WTC11 (cell line): ENCODE results near the gene ZFHX3. TPM values are rescaled to one million over a fixed set of nuclear protein-coding genes. Genes with fewer than 3 reads are reported as not detected.

Experiments
- ATAC-seq: fragments of 200-7000 bp; cut with Tn5 transposase; 2 replicates; pipeline ENCODE4 v1.10.0; 2021; ENCODE audit warnings: mild to moderate bottlenecking, moderate library complexity
- CTCF ChIA-PET: fragments of 300-600 bp; sonication (Branson Sonifier 250); formaldehyde crosslinking; loops from one replicate; lab custom pipeline; 2021; ENCODE audit warnings: antibody characterized with exemption; lab: Charles Lee
- POLR2A ChIA-PET: fragments of 350-600 bp; sonication (Branson Sonifier 250); formaldehyde crosslinking; loops from one replicate; lab custom pipeline; 2021; ENCODE audit warnings: antibody characterized with exemption; lab: Charles Lee
- DNase-seq: peaks from one replicate; pipeline ENCODE4 v3.0.0; 2021; ENCODE audit warnings: low spot score
- H3K27ac Mint-ChIP-seq: 2 replicates; pipeline ENCODE4 v1.8.0; 2021; ENCODE audit warnings: mixed read lengths
- H3K27me3 Mint-ChIP-seq: 2 replicates; pipeline ENCODE4 v1.8.0; 2021; ENCODE audit warnings: low read depth, mild to moderate bottlenecking, moderate library complexity, mixed read lengths
- H3K36me3 Mint-ChIP-seq: 2 replicates; pipeline ENCODE4 v1.8.0; 2021; ENCODE audit warnings: mixed read lengths
- H3K4me1 Mint-ChIP-seq: 2 replicates; pipeline ENCODE4 v1.8.0; 2022; ENCODE audit warnings: mixed read lengths
- H3K4me3 Mint-ChIP-seq: 2 replicates; pipeline ENCODE4 v1.8.0; 2021; ENCODE audit warnings: mild to moderate bottlenecking, moderate library complexity, mixed read lengths
- H3K9me3 Mint-ChIP-seq: 2 replicates; pipeline ENCODE4 v1.8.0; 2021; ENCODE audit warnings: mixed read lengths
- ARID4B ChIP-seq: sonication (generic); formaldehyde crosslinking; IDR thresholded peaks from 2 replicates; pipeline ENCODE4 v1.8.0; 2023; ENCODE audit warnings: missing genetic modification reagents, mild to moderate bottlenecking, borderline replicate concordance
- ATF1 ChIP-seq: sonication (generic); formaldehyde crosslinking; IDR thresholded peaks from 2 replicates; pipeline ENCODE4 v1.8.1; 2023; ENCODE audit warnings: mild to moderate bottlenecking, moderate library complexity, missing genetic modification reagents
- ATF3 ChIP-seq: sonication (generic); formaldehyde crosslinking; conservative IDR thresholded peaks from 2 replicates; pipeline ENCODE4 v1.8.1; 2022; ENCODE audit warnings: mild to moderate bottlenecking, missing genetic modification reagents
- CTCF ChIP-seq: fragments of 200-600 bp; IDR thresholded peaks from 2 replicates; pipeline ENCODE4 v1.8.0; 2022; ENCODE audit warnings: antibody characterized with exemption
- GABPB1 ChIP-seq: sonication (generic); formaldehyde crosslinking; IDR thresholded peaks from 2 replicates; pipeline ENCODE4 v1.8.1; 2023; ENCODE audit warnings: mild to moderate bottlenecking, missing genetic modification reagents
- HMGA2 ChIP-seq: fragments of 250-450 bp; sonication (Bioruptor Pico); IDR thresholded peaks from 2 replicates; pipeline ENCODE4 v1.4.0; 2021; ENCODE audit warnings: mild to moderate bottlenecking, moderate library complexity
- IRF2 ChIP-seq: sonication (generic); formaldehyde crosslinking; IDR thresholded peaks from 2 replicates; pipeline ENCODE4 v1.8.0; 2022; ENCODE audit warnings: low read depth, missing genetic modification reagents, borderline replicate concordance
- JAZF1 ChIP-seq: fragments of 250-450 bp; sonication (Bioruptor Pico); IDR thresholded peaks from 2 replicates; pipeline ENCODE4 v1.9.0; 2021; ENCODE audit warnings: moderate library complexity, mild to moderate bottlenecking, inconsistent platforms
- MLX ChIP-seq: sonication (generic); formaldehyde crosslinking; IDR thresholded peaks from 2 replicates; pipeline ENCODE4 v1.8.1; 2023; ENCODE audit warnings: mild to moderate bottlenecking, missing genetic modification reagents, moderate library complexity
- MXD4 ChIP-seq: fragments of 250-450 bp; sonication (Bioruptor Pico); IDR thresholded peaks from 2 replicates; pipeline ENCODE4 v1.8.0; 2021; ENCODE audit warnings: mild to moderate bottlenecking, moderate library complexity, borderline replicate concordance
- MYBL2 ChIP-seq: sonication (generic); formaldehyde crosslinking; IDR thresholded peaks from 2 replicates; pipeline ENCODE4 v1.8.1; 2023; ENCODE audit warnings: mild to moderate bottlenecking, moderate library complexity, missing genetic modification reagents
- NFE2L1 ChIP-seq: sonication (generic); formaldehyde crosslinking; IDR thresholded peaks from 2 replicates; pipeline ENCODE4 v1.8.1; 2023; ENCODE audit warnings: missing genetic modification reagents
- PRRX2 ChIP-seq: fragments of 250-450 bp; sonication (Bioruptor Pico); IDR thresholded peaks from 2 replicates; pipeline ENCODE4 v1.8.0; 2021; ENCODE audit warnings: mild to moderate bottlenecking
- SMAD3 ChIP-seq: sonication (generic); formaldehyde crosslinking; IDR thresholded peaks from 2 replicates; pipeline ENCODE4 v1.8.0; 2022; ENCODE audit warnings: missing genetic modification reagents, mild to moderate bottlenecking, borderline replicate concordance
- SMAD4 ChIP-seq: sonication (generic); formaldehyde crosslinking; IDR thresholded peaks from 2 replicates; pipeline ENCODE4 v1.8.0; 2022; ENCODE audit warnings: mild to moderate bottlenecking, missing genetic modification reagents
- TEAD1 ChIP-seq: sonication (generic); formaldehyde crosslinking; IDR thresholded peaks from 2 replicates; pipeline ENCODE4 v1.8.0; 2022; ENCODE audit warnings: mild to moderate bottlenecking, missing genetic modification reagents
- TP53 ChIP-seq: sonication (generic); formaldehyde crosslinking; IDR thresholded peaks from 2 replicates; pipeline ENCODE4 v1.8.1; 2023; ENCODE audit warnings: mild to moderate bottlenecking, missing genetic modification reagents
- USF1 ChIP-seq: sonication (generic); formaldehyde crosslinking; IDR thresholded peaks from 2 replicates; pipeline ENCODE4 v1.8.0; 2022; ENCODE audit warnings: mild to moderate bottlenecking, missing genetic modification reagents
- ZBTB43 ChIP-seq: sonication (generic); formaldehyde crosslinking; IDR thresholded peaks from 2 replicates; pipeline ENCODE4 v1.8.1; 2023; ENCODE audit warnings: mild to moderate bottlenecking, missing genetic modification reagents
- ZNF138 ChIP-seq: sonication (generic); formaldehyde crosslinking; conservative IDR thresholded peaks from 2 replicates; pipeline ENCODE4 v1.8.1; 2022; ENCODE audit warnings: mild to moderate bottlenecking, moderate library complexity, missing genetic modification reagents
- ZNF263 ChIP-seq: sonication (generic); formaldehyde crosslinking; IDR thresholded peaks from 2 replicates; pipeline ENCODE4 v1.8.1; 2022; ENCODE audit warnings: low read depth, mild to moderate bottlenecking, moderate library complexity, missing genetic modification reagents
- ZNF416 ChIP-seq: fragments of 250-450 bp; sonication (Bioruptor Pico); IDR thresholded peaks from 2 replicates; pipeline ENCODE4 v1.9.0; 2021; ENCODE audit warnings: mild to moderate bottlenecking, inconsistent platforms
- ZNF423 ChIP-seq: fragments of 250-450 bp; sonication (Bioruptor Pico); IDR thresholded peaks from 2 replicates; pipeline ENCODE4 v2.1.2; 2022; ENCODE audit warnings: mild to moderate bottlenecking, moderate library complexity
- ZSCAN18 ChIP-seq: fragments of 250-450 bp; sonication (Bioruptor Pico); IDR thresholded peaks from 2 replicates; pipeline ENCODE4 v2.1.2; 2022; ENCODE audit warnings: mild to moderate bottlenecking, moderate library complexity
- total RNA-seq: library from RNA; stranded (reverse); gene quantifications from 3 replicates; pipeline ENCODE4 v1.2.3, GENCODE V29; 2021

ZFHX3 gene
- total RNA-seq, 1 experiment from 2014 or later, result 5.7 TPM

- POLR2A ChIA-PET, result interaction anchor here (0.5 kb wide), 1 partner anchor 545 kb away, joined by 3 read pairs; no protein-coding TSS in a partner anchor
- H3K36me3 Mint-ChIP-seq, result no peaks in the 10 kb centered on the region
- TF ChIP-seq ZNF138 (CRISPR knock-in tag), result no peak
- no peak for TF ChIP-seq GABPB1 (CRISPR knock-in tag)
- no peak for TF ChIP-seq SMAD4 (CRISPR knock-in tag)
- no peak for TF ChIP-seq MYBL2 (CRISPR knock-in tag)
- TF ChIP-seq IRF2 (CRISPR knock-in tag), result no peak
- no peak for TF ChIP-seq MXD4 (CRISPR knock-in tag)
- no peak for TF ChIP-seq ZNF423
- TF ChIP-seq HMGA2 (CRISPR knock-in tag), result no peak
- no peak for TF ChIP-seq SMAD3 (CRISPR knock-in tag)
- no peak for TF ChIP-seq ZNF263 (CRISPR knock-in tag)
- TF ChIP-seq JAZF1, result no peak
- no peak for TF ChIP-seq ATF3
- TF ChIP-seq TP53 (CRISPR knock-in tag), result no peak
- TF ChIP-seq ATF1, result no peak
- TF ChIP-seq ARID4B, result no peak
- TF ChIP-seq ZSCAN18, result no peak
- TF ChIP-seq NFE2L1 (CRISPR knock-in tag), result no peak
- TF ChIP-seq MLX (CRISPR knock-in tag), result no peak
- peaks cover 2% of the 10 kb centered on the region; the same call in 1 of the 2 replicates for H3K27me3 Mint-ChIP-seq
- H3K27ac Mint-ChIP-seq, result no peak overlapping the region
- CTCF ChIA-PET, result interaction anchor here (0.6 to 1.9 kb wide), 3 partner anchors 22 to 1033 kb away, joined by 3 to 7 read pairs (median 4); no protein-coding TSS in a partner anchor
- no peaks in the 10 kb centered on the region for H3K9me3 Mint-ChIP-seq
- H3K4me3 Mint-ChIP-seq, result no peak overlapping the region
- no peak for DNase-seq
- H3K4me1 Mint-ChIP-seq, result peaks cover 55% of the 10 kb centered on the region
- ATAC-seq, result no peak
These were observed 109.1 kb downstream of the ZFHX3 start for GRCh38 chr16:72938795-72939164.

- Mint-ChIP-seq H3K27ac (no peak overlapping the region), H3K27me3 (peaks cover 2% of the 10 kb centered on the region; the same call in 1 of the 2 replicates), H3K4me1 (peaks cover 58% of the 10 kb centered on the region), H3K9me3 (no peaks in the 10 kb centered on the region), H3K4me3 (no peak overlapping the region), H3K36me3 (no peaks in the 10 kb centered on the region)
- TF ChIP-seq ZNF263 (CRISPR knock-in tag) (no peak), ZNF416 (no peak), ZNF138 (CRISPR knock-in tag) (no peak), TEAD1 (CRISPR knock-in tag) (no peak), USF1 (CRISPR knock-in tag) (no peak), ZBTB43 (CRISPR knock-in tag) (no peak), MLX (CRISPR knock-in tag) (no peak), PRRX2 (CRISPR knock-in tag) (no peak), CTCF (no peak)
- ChIA-PET POLR2A (no interaction called here), CTCF (interaction anchor here (0.6 to 1.9 kb wide), 2 partner anchors 106 to 1034 kb away, joined by 3 to 7 read pairs; no protein-coding TSS in a partner anchor)
- no peak for DNase-seq
- ATAC-seq, result no peak
These were observed 109.8 kb downstream of the ZFHX3 start for GRCh38 chr16:72937916-72938794.
